Measurements from ENCODE around the gene ARIH1.
"Not testable (repeated sequence)": the region's sequence is repeated elsewhere in the genome, so short reads cannot be mapped to it uniquely, and the experiment has no call there.

Gene ARIH1

DNA sequence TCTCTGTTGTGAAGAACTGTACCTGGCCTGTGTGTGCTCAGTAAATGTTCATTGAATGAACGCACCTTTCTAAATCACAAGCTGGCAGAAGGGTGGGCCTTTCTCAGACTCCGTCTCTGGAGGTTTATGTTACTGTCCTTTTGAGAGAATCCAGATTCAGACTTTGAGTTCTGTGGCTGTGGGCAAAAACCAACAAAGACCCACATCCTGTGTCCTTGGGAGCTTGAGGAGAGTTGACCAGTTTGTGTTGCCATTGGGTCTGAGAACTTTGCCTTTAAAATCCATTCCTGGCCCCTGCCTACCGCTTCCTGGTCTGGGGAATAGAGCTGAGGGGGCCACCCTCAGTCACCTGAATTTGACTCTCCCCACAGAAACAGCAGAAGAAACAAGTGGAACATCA, 134.0 kb downstream of the ARIH1 start:
- not testable (repeated sequence) for DNase-seq (ENCODE audit: low spot score)

DNA sequence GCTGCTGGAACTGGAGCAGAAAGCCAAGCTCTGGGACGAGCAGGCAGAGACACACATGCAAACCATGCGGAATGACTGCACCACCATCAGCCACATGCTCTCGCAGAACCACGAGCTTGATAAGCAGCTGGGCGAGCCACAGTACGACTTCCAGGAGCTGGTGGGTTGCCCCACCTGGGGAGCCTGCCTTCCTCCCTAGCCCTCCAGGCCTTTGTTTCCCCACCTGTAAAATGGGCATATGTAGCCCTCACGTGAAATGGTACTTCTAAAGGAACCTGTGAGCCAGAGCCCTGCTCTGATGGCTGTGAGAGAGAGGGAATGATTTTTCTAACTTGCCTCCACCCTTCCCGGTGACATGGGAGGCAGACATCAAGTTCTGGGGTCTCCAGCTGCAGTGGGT, 135.7 kb downstream of the ARIH1 start:
- no peak for DNase-seq (ENCODE audit: low spot score)

DNA sequence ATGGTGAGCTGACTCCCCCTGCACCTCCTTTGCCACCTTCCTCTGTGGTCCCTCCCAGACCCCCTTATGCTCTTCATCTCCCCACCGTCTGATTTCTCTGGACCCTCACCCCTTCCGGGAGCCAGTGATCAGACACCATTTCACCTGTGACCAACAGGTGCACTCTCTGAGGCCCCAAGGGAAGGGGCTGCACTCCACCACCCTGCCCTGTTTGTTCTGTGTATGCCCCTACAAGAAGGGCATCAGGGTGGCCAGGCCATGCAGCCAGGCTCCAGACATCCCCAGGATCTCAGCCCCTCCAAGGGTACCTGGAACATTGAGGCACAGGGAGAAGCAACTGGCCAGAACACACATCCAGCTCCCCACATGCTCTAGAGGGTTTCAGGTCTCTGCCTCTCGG, 138.2 kb downstream of the ARIH1 start:
- not testable (repeated sequence) for DNase-seq (ENCODE audit: low spot score)

DNA sequence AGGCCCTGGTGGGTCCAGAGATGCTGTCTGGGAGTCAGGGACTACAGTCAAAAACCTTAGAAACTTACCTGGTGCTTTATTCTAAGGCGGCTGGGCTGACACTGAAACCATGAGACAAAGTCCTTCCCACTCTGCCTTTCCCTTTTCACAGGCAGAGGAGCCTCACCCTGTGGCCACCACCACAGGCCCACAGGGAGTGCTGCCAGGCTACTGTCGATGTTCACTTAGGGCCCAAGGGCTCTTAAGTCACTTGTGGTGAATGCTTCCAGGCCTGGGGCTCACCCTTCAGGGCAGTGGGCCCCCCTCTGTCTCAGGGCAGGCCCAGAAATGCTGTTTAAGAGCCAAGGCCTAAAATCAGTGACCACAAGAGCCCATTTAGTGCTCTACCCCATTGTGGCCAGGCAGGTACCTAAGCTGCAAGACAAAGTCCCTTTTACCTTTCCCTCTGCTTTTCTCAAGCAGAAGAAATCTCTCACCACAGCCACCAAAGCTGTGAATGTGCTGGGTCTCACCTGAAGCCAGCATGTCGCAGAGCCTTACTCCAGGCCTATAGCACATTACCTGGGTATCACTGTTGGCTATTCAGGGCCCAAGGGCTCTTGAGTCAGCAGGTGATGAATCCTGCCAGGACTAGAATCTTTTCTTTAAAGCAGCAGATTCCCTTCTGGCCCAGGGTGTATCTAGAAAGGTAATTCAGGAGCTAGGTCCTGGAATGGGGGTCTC, 140.8 kb downstream of the ARIH1 start:
- no peak for DNase-seq (ENCODE audit: low spot score)

DNA sequence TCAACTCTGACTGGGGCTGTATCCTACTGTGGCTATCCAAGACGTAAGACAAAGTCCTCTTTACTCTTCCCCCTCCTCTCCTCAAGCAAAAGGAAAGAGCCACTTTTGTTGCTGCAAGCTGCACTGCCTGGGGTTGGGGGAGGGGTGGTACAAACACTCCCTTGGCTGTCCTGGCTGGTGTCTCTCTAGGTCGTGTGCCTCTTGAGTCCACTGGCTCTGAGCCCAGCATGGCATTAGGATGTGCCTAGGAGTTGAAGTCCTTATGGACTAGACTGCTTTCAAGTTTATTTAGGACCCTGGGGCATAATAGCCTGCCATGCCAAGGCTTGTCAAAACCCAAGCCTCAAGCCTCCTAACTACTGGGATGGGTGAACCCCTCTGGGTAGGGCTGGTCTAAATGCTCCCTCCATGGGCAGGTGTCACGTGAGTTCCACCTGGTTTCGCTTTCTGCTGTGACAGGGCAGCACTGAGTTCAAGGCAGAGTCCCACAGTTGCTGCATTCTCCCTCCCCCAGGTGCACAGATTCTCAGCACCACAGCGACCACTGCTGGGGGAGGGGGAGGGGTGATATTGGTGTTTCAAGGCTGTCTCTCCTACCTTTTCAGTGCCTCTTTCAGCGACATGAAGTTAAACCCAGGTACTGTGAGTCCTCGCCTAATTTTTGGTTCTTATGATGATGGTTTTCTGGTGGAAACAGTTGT, 141.6 kb downstream of the ARIH1 start:
- not testable (repeated sequence) for DNase-seq (ENCODE audit: low spot score)

DNA sequence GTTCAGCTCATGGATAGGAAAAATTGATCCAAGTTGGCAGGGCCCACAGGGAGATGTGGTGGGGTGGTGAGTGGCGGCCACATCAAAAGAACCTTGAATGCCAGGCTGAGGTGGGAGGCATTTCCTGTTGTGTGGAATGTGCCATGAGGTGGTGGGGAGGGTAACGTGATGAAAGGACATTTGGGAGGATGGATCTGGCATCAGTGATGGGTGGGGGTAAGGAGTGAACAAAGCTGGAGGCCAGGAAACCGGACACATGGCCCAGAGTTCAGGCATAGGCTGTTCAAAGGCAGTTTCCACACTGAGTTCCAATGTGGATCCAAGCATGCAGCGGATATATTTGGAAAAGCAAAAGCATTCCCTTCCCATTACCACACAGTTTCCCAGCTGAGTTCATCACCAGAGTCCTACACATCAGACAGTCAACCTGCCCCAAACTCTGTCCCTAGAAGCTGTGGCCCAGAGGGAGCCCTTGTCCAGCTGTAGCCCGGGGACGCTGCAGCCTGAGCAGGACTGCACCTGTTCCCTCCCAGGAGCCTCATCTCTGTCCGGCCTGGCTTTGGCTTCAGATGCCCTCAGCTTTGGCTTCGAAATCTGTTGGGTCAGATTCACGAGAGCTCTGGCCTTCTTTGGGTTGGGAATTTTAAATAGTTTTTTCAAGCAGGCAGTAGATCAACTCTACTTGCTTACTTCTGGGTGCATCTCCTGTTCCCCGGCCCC, 142.5 kb downstream of the ARIH1 start:
- no peak for DNase-seq (ENCODE audit: low spot score)

DNA sequence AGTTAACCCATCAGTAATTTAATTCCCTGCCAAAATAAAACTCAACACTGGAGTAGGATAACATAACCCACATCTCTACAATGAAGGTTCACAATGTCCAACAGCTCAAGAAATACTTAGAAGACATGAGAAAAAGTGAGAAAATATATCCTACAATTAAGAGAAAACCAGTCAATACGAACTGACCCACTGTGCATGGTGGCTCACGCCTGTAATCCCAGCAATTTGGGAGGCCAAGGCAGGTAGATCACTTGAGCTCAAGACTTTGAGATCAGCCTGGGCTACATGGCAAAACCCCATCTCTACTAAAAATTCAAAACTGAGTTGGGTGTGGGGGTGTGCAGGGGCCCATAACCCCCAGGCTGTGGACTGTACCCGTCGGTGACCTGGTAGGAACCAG, 149.7 kb downstream of the ARIH1 start:
- not testable (repeated sequence) for DNase-seq (ENCODE audit: low spot score)

DNA sequence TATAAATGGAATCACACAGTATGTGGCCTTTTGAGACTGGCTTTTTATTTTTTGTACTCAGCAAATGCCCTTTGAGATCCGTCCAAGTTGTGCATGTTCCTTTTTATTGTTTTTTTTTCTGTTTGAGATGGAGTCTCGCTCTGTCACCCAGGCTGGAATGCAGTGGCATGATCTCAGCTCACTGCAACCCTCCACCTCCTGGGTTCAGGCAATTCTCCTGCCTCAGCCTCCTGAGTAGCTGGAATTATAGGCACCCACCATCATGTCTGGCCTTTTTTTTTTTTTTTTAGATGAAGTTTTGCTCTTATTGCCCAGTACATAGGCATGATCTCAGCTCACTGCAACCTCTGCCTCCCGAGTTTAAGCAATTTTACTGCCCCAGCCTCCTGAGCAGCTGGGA, 152.0 kb downstream of the ARIH1 start:
- not testable (repeated sequence) for DNase-seq (ENCODE audit: low spot score)

DNA sequence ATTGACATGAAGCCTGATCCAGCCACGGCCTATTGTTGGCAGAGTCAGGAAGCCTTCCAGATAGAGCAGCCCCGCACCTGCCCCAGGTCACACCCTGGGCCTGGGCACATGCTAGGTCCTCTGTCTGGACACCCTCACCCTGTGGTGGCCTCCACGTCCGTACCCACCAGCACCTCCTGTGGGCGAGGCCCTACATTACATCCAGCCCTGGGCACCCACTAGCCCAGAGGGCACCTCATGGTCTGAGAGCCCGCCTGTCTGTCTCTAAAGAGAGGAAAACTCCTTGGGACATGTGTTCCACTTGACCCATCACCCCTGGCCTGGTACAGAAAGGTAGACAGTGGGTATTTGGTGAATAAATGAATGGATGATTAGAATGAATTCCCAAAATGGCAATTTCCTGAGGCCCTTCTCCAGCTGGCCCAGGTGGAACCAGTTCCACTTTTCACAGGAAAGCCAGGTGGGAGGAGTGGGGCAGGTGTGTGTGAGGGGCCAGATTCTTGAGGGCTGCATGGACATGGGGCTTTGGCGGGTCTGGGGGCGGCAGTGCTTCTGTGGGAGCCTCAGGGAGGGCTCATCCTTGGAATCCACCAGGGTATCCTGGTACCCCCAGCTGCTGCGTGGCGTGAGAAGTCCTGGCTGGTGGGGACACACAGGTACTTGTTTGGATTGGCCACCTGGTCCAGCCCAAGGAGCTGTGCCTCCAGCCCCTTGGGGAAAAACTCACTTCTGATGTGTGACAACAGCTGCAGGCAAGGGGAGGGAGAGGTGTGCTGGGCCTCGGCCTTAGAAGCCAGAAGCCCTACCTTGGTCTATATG, 154.3 kb downstream of the ARIH1 start:
- not testable (repeated sequence) for DNase-seq (ENCODE audit: low spot score)

DNA sequence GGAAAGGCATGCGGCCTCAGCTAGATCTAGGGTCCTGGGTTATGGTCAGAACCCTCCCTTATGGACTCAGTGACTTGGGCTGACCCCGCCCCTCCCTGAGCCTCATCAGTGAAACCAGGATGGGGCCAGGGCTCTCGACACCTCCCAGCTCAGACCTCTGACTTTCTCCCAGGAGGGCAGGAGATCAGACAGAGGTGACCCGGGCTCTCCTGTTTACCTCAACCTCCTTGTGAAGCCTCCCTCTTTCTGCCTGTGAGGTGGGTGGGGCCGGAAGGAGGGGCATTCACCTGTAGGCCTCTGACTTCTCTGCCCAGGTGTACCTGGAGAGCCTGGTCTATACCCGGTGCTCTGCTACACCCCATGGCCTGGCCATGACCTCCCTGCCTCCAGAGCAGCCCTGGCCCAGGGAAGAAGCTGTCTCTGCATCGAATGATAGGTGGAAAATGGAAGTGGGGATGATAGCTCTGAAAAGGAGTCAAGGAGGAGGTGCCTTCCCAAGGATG, 155.0 kb downstream of the ARIH1 start:
- DNase-seq (ENCODE audit: low spot score) = not testable (repeated sequence)

DNA sequence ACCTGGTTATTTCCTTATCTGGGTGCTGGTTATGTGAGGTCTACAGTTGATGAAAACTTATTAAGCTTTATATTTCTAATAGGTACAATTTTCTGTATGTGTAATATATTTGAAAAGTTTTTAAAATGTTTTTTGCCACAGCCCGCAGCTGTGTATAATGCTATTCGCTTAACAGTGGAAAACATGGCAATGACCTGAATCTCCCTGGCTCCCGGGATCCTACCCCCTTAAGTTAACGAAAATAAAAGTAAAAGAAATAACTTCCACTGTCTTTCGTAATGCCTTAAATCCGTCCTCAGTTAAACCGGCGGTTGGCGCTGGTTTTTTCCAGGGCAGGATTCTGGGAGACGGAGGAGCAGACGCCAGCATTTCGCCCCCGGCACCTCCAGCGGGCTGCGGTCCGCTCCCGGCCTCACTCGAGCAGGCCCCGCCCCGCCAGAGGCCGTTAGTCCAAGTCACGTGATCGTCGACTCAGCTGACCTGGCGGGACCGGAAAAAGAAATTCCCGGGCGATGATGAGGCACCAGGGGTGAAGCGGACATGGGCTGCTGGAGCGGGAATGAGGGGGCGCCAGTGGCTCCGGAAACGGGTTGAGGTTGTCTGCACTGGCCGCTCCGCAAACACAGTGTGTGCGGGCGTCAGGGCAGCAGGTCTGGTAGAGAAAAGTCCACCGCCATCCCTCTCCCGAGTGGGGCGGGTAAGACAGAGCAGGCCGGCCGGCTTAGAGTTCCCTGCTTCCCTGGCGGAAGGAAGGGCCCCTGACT, 162.6 kb downstream of the ARIH1 start:
- DNase-seq (ENCODE audit: low spot score) = not testable (repeated sequence)

DNA sequence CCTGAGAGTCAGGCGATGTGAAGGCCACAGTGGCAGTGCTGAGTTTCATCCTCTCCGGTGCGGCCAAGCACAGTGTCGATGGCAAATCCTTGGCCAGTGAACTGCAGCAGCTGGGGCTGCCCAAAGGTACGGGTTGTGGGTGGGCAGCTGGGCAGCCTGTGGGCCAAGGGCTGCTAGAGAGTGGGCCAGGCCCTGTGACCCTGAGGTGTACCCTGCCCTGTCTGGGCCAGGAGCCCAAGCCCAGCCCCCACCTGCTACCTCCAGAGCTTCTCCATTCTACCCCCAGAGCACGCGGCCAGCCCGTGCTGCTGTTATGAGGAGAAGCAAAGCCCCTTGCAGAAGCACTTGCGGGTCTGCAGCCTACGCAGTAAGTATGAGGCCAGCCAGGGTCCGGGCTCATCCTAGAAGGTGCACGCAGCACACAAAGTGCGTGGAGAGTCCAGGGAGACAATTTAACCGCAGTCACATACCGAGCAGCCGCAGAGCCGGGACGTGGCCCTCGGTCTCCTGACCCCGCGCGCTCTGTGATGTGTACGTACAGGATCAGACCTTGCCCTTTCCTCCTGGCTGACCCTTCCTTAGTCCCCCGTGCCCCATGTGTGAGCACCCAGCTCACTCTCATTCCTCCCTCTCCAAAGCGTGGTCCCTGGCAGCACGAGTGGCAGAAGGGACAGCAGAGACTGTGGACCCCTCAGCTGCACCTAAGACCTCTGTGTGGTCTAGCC, 165.8 kb downstream of the ARIH1 start:
- DNase-seq (ENCODE audit: low spot score) = not testable (repeated sequence)

DNA sequence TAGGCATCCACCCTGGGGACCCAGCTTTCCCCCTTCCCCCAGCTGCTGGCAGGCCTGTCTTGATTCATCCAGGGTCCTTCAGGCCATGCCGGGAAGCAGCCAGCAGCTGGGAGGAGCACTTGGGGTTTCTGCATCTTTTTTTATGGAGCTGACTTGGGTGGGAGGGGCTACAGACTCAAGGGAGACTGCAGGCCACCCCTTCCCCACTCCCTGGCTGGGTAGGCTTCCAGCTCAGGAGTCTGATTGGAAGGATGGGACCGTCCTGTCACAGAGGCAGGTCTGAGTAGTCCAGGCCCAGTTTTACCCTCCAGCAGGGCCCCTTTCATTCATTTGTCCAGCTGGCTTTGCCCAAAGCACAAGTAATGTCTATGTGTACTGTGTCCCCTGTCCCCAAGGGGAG, 168.1 kb downstream of the ARIH1 start:
- DNase-seq (ENCODE audit: low spot score) = not testable (repeated sequence)

DNA sequence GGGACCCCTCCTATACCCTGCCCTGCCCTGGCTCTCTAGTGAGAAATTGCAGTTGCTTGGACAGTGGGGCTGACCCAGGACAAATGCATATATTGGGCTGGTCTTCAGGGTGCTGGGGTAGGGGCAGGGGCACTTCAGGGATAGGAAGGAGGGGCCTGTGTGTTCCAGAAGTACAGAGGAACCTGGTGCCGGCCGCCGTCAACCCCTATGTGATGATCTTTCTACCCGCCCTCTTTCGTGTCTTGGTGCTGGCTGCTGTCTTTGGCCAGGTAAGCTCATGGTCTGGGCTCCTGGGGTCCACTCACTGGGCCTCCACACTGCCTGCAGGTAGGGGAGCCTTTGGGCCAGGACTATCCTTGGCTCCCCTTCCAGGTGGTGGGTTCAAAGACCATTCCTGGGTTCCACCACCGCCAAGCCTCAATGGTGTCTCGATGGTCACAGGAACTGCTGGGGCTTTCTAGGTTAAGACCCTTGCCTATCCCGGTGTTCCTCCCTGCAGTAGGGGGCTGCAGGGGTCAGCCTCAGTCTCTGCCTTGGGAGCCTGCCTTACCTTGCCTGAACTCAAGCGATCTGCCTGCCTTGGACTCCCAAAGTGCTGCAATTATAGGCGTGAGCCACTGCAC, 174.6 kb downstream of the ARIH1 start:
- not testable (repeated sequence) for DNase-seq (ENCODE audit: low spot score)
